ENCODE results near the gene LYRM9.

DNA sequence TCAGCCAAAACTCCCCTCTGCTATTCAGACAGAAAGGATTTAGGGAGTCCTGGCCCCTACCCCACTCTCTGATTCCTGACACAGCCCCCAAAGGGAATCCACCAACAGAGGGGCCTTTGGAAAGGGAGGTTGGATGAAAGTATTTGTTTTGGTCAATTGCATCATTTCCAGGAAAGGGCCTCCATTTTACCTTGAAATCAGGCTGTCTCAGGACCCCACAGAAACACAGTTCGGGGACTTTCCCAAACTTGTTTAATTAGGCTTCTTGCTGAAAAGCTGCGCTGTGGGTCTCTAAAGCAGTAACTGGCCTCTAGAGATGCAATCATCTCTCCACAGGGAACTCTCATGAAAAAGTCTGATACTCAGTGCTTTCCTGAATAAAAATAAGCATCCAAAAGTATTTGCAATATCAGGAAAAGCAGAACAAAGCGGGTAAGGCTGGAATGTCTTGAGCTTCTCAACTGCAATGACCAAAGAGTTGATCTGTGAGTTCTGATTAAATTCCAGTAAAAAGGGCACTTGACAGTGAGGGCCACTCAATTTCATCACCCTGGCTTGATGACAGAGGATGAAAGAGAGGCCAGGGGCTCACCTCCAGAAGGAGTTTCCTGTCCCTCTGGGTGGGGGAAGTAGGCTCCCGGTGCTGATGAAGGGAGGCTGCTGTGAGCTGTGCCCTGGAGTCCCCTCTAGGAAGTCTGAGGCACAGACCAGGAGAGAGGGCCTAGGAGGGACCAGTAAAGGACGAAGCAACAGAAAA lies 36.3 kb downstream of the LYRM9 start:
- no peak for TF ChIP-seq YY1 (IDR thresholded peaks at IDR 0.05; ENCODE audit: insufficient read depth, insufficient read length)
- TF ChIP-seq ZNF274 (IDR thresholded peaks at IDR 0.05; ENCODE audit: low read depth, low read length) = no peak
